GM12864 (cell line): ENCODE results near the gene ST3GAL4.

Experiments used
- DNase-seq: peaks from one replicate; pipeline ENCODE4 v3.0.0-alpha.2; 2011; ENCODE audit warnings: low read depth
- H3K4me3 ChIP-seq: 2 replicates; pipeline ENCODE4 v1.5.1; 2011; ENCODE audit warnings: mild to moderate bottlenecking, low read depth, low read length, control low read depth
- TF ChIP-seq, protein P1 (sequence below): IDR thresholded peaks from 2 replicates; pipeline ENCODE4 v1.5.1; 2011; ENCODE audit warnings: low read depth, mild to moderate bottlenecking, moderate library complexity, low read length, control low read depth, inconsistent platforms; ENCODE audit errors: missing control alignments

ST3GAL4 gene

DNA sequence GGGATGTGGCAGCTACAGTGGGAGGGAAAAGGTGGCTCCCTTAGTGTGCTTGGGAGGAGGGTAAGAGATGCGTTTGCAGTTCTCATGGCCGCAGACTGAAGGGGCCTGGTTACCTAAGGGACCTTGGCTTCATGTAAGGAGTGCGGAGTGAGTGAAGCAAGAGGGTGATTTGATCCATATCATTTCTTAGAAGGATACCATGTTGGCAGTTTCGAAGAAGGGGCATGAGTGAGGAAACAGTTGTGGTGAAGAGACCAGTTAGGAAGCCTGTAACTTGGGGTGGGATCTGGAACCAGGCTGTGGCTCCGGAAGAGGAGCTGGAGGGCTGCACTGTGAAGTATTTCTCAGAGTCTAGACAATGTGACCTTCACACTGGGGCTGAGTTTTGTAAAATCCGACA lies 45.0 kb downstream of the ST3GAL4 start:
- TF ChIP-seq, protein P1, sequence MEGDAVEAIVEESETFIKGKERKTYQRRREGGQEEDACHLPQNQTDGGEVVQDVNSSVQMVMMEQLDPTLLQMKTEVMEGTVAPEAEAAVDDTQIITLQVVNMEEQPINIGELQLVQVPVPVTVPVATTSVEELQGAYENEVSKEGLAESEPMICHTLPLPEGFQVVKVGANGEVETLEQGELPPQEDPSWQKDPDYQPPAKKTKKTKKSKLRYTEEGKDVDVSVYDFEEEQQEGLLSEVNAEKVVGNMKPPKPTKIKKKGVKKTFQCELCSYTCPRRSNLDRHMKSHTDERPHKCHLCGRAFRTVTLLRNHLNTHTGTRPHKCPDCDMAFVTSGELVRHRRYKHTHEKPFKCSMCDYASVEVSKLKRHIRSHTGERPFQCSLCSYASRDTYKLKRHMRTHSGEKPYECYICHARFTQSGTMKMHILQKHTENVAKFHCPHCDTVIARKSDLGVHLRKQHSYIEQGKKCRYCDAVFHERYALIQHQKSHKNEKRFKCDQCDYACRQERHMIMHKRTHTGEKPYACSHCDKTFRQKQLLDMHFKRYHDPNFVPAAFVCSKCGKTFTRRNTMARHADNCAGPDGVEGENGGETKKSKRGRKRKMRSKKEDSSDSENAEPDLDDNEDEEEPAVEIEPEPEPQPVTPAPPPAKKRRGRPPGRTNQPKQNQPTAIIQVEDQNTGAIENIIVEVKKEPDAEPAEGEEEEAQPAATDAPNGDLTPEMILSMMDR = no peak
- no peak for DNase-seq
- H3K4me3 ChIP-seq = no peak overlapping the region

DNA sequence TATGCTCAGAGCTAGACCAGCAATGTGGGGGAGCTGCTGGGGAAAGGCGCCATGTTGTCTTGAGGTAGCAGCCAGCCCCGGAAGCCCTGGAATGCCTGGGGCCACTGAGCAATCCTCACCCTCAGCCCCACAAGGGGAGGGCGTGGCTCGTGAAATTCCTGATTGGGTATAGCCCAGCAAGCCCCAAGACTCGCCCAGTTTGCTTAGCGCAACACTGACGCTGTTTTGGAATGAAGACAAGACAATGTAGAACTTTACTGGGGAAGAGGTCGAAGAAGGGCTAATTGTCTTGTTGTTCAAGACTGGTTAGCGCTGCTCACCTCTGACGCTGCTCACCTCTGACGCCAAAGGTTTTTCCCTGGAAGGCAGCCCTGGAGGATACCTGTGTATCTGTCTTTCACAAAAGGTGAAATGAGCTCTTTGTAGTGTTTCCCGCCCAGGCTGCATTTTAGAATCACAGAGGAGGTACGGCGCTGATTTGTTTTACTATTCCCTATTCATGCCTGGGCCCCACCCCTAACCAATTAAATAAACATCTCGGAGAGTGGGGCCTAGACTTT lies 47.6 kb downstream of the ST3GAL4 start:
- no peak for DNase-seq
- no peak overlapping the region for H3K4me3 ChIP-seq
- TF ChIP-seq, protein P1 = no peak

DNA sequence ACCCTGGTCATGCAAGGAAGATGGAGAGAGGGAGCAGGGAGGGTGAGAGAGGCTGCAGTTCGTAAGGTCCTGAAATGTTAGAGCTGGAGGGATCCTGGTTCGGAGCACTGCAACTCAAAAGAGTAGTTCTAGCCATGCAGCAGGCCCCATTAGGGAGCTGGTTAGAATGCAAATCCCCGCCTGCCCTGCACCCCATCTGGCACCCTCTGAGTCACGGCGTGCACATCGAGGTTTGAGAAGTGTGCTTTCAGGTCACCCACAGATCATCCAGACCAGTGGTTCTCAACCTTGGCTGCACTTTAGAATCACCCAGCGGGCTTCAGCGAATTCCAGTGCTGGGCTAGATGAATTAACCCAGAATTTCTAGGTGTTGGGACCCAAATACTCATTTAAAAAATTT lies 48.2 kb downstream of the ST3GAL4 start:
- H3K4me3 ChIP-seq = no peak overlapping the region
- DNase-seq = no peak
- TF ChIP-seq, protein P1 = no peak

DNA sequence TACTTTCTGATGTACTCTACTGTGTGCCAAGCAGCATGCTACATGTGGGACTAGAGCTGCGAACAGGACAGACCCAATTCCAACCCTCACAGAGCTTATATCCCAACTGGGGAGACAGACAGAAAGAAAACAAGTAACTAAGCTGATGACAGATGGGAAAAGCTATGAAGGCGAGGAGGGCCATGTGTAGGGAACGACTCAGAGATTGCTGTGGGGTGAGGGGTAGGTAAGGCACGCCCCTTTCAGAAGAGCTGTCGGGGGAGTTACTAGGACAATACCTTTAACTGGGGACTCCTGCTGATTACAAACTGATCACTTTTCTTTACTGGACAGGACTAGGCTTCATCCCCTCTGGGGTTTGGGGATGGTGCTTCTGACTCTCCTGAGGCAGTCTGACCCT lies 48.9 kb downstream of the ST3GAL4 start:
- no peak overlapping the region for H3K4me3 ChIP-seq
- TF ChIP-seq, protein P1 = no peak
- DNase-seq = no peak

DNA sequence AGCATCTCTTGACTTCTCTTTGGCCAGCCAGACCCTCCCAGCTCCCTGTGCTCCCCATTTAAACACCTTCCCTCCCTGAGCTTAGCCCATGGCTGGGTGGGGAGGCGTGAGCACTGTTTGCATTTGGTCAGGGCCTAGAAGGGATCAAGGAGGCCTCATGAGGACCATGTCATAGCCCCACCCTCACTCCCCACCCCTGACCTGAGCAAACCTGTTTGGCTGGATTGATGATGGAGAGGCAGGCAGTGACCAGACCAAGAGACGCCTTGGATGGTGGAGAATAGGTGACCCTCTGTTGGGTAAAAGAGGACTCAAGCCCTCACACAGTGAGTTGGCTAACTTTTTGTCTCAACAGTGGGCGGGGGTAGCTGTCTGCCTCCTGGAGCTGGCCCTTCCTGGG lies 49.9 kb downstream of the ST3GAL4 start:
- DNase-seq = no peak
- TF ChIP-seq, protein P1 = no peak
- no peak overlapping the region for H3K4me3 ChIP-seq

DNA sequence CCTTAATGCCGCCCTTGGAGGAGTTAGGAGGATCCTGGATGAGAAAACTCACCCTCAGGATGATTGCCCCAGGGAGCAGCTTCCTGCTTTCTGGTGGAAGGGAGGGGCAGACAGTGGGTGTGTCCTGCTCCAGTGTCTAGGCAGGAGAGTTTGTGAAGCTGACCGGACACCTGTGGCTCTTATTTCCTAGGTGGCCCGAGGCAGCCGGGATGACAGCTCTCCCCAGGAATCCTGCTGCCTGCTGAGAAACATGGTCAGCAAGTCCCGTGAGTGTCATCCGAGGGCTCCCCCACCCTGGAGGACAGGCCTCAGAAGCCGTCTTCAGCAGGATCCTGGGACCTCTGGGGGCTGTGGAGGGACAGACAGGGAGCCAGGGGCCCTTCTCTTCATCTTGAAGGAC lies 50.4 kb downstream of the ST3GAL4 start:
- no peak for DNase-seq
- TF ChIP-seq, protein P1 = no peak
- no peak overlapping the region for H3K4me3 ChIP-seq

DNA sequence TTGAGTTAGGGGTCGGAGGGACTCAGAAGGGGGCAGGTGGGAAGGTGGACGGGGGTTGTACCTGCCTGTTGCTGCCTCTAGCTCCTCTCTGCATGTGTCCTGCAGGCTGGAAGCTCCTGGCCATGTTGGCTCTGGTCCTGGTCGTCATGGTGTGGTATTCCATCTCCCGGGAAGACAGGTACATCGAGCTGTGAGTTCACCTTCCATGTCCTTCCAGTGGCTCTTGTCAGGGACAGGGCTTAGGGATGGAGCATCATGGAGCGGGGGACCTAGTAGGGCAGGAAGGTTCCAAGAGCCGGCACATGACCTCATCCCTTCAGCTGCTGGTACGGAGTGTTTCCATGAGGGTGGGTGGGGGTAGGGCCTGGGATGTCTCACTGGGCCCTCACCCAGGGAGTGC lies 50.9 kb downstream of the ST3GAL4 start:
- TF ChIP-seq, protein P1 = no peak
- no peak for DNase-seq

More for the DNA sequence above, 50.9 kb downstream of the ST3GAL4 start:
- no peak overlapping the region for H3K4me3 ChIP-seq
